Lung (tissue), 12 donors: ENCODE measurements around the gene ATP5PF. TPM values are rescaled to one million over a fixed set of nuclear protein-coding genes. Genes with fewer than 3 reads are reported as not detected.

Source experiments
- ATAC-seq: fragments of 200-7000 bp; cut with Tn5 transposase; one replicate; pipeline ENCODE4 v1.9.1; 2020; ENCODE audit warnings: moderate number of reproducible peaks; ENCODE audit not compliant: insufficient read depth, low FRiP score
- DNase-seq, 3 donors: peaks; one replicate each; pipeline ENCODE4 v3.0.0-alpha.2; 2013 to 2017
- H3K27ac ChIP-seq, 2 donors: one replicate each; pipeline ENCODE4 v1.5.1; 2013; ENCODE audit warnings: mild to moderate bottlenecking in 2 of 2, moderate library complexity in 2 of 2, control low read depth in 1 of 2, inconsistent platforms in 1 of 2, low read depth in 1 of 2, low read length in 1 of 2
- H3K27me3 ChIP-seq, 3 donors: one replicate each; pipeline ENCODE4 v1.5.1; 2013; ENCODE audit warnings: low read length in 2 of 3; ENCODE audit not compliant: control insufficient read depth in 3 of 3, insufficient read depth in 3 of 3
- H3K36me3 ChIP-seq, 4 donors: one replicate each; pipeline ENCODE4 v1.5.1; 2013; ENCODE audit warnings: low read length in 4 of 4, mild to moderate bottlenecking in 1 of 4, moderate library complexity in 1 of 4; ENCODE audit not compliant: control insufficient read depth in 4 of 4, insufficient read depth in 4 of 4
- H3K4me1 ChIP-seq, 5 donors: one replicate each; pipeline ENCODE4 v1.5.1; 2013; ENCODE audit warnings: low read length in 5 of 5, mild to moderate bottlenecking in 2 of 5, moderate library complexity in 1 of 5; ENCODE audit not compliant: control insufficient read depth in 5 of 5, insufficient read depth in 5 of 5
- H3K4me3 ChIP-seq: one replicate; pipeline ENCODE4 v1.5.1; 2013; ENCODE audit warnings: mild to moderate bottlenecking, control low read depth, moderate library complexity
- H3K9ac ChIP-seq, 2 donors: one replicate each; pipeline ENCODE4 v1.5.1; 2013; ENCODE audit warnings: low read length in 2 of 2, control low read depth in 1 of 2; ENCODE audit not compliant: insufficient read depth in 1 of 2
- H3K9me3 ChIP-seq, 4 donors: one replicate each; pipeline ENCODE4 v1.5.1; 2013; ENCODE audit warnings: low read length in 3 of 4, mild to moderate bottlenecking in 1 of 4, moderate library complexity in 1 of 4; ENCODE audit not compliant: control insufficient read depth in 4 of 4, insufficient read depth in 3 of 4
- CTCF ChIP-seq: IDR thresholded peaks from 2 replicates; pipeline ENCODE4 v1.5.1; 2012; ENCODE audit warnings: mild to moderate bottlenecking; ENCODE audit errors: control extremely low read depth, extremely low read depth
- WGBS, 2 donors: extraction: QIAGEN DNeasy Blood & Tissue Kit; methylation state at CpG; one replicate each; pipeline ENCODE4 v1.1.7; 2013; 5-methylcytosine and 5-hydroxymethylcytosine counted together
- polyA plus RNA-seq, 2 donors: library from polyadenylated mRNA; stranded (reverse); fragments of 200-250 nt; gene quantifications; one replicate each; pipeline ENCODE4 v1.2.1, GENCODE V29; 2013
- total RNA-seq, 2 donors: library from RNA; depleted of rRNA in 1 of 2; stranded (reverse); fragments of >200 nt in 1 of 2; gene quantifications; one replicate each; pipeline ENCODE4 v1.2.1, GENCODE V29; 2014 to 2021
- donor health status: control.
- donor health status: control.
- donor health status: Bipolar disorder and iron deficiency.
- donor health status: healthy.
- donor health status: DM: yes; HTN: yes; CAD: no.

The ATP5PF gene
- total and polyA plus RNA-seq, 4 donors = 72.8 to 289 (median 133) TPM

DNA sequence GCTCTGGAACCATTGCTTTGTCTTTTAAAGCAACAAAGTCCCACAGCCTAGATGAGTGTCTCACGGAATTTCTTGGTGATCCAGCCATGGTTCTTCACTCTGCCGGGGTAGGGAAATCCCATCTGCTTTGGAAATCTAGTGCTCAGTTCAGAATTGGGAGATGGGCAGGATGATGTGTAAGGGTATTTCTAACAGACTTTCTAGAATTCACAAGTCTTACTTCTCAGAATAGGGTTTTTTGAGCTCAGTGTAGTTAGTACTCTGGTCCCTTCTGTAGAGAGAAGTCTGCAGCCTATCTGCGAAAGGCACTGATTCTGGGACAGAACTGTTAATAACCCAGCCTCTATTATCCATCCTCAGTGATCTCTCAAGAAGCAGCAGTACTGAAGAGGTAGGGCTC is 25.4 kb upstream of the ATP5PF start:
- peaks cover 8 to 38% (median 26%) of the 10 kb centered on the region in 4 donors for H3K36me3 ChIP-seq

GRCh38 chr21:25759573-25759972 is 24.9 kb upstream of the ATP5PF start:
- Histone ChIP-seq H3K4me3 (no peak overlapping the region), H3K27ac (no peak overlapping the region), H3K9ac (no peak overlapping the region), H3K36me3 (peaks cover 8 to 37% (median 26%) of the 10 kb centered on the region in 4 donors), H3K4me1 (no peaks in the 10 kb centered on the region), H3K9me3 (no peaks in the 10 kb centered on the region), H3K27me3 (no peaks in the 10 kb centered on the region)
- no peak for TF ChIP-seq CTCF
- no peak for DNase-seq
- 76 to 84% methylated on average over 1 of the region's 1 CpG for WGBS, 2 donors
- ATAC-seq = no peak

More for the DNA sequence above, 25.4 kb upstream of the ATP5PF start:
- WGBS, 2 donors = 95 to 96% methylated on average over 3 of the region's 3 CpGs
- H3K9ac ChIP-seq = no peak overlapping the region
- no peaks in the 10 kb centered on the region for H3K9me3 ChIP-seq
- H3K27ac ChIP-seq = no peak overlapping the region
- H3K27me3 ChIP-seq = no peaks in the 10 kb centered on the region
- no peak for TF ChIP-seq CTCF
- H3K4me1 ChIP-seq = no peaks in the 10 kb centered on the region
- H3K4me3 ChIP-seq = no peak overlapping the region
- ATAC-seq (no peak), DNase-seq (no peak)

GRCh38 chr21:25757531-25757930 is 22.8 kb upstream of the ATP5PF start:
- DNase-seq (peak in 1 of 3 donors; percentile 15), ATAC-seq (no peak)
- Histone ChIP-seq H3K9ac (no peak overlapping the region), H3K9me3 (no peaks in the 10 kb centered on the region), H3K4me1 (no peaks in the 10 kb centered on the region), H3K27me3 (no peaks in the 10 kb centered on the region), H3K4me3 (no peak overlapping the region), H3K27ac (no peak overlapping the region), H3K36me3 (peaks cover 11 to 37% (median 25%) of the 10 kb centered on the region in 4 donors)
- TF ChIP-seq CTCF = no peak

DNA sequence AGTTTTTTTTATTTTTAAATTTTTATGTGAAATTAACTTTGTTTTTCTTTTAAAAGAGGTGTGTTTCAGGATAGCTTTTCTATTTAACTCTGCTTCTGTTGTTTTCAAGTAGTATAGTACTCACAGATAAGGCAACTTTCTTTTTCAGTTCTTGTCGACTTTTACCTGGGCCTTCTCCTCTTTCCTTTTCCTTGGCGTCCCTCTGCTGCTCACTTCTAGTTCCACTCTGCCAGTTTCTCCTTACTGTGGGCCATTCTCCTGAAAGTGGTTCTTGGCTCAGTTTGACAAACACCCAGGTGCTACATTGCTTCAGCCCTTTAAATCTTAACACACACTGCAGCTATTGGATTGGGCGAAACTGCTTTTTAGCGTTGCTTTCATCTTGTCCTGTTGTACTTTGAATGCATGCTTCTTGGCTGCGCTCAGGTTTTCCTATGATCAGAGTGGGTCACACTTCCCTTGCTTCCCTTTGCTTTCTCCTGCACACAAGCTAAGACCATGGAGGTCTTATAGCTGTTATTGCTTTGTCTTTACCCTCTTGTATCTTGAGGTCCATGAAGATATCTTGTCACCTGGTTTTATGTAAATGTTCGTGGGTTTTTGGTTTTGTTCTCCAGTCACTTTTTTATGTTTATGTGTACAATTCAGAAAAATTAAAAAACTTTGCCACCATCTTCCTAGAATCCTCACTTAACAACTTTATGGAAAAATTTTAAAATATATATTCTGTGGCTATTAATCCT is 21.7 kb upstream of the ATP5PF start:
- H3K36me3 ChIP-seq = peaks cover 15 to 43% (median 25%) of the 10 kb centered on the region in 4 donors
- no peak for DNase-seq
- WGBS, 2 donors = 66 to 77% methylated on average over 6 of the region's 6 CpGs

More for the DNA sequence above, 21.7 kb upstream of the ATP5PF start:
- no peaks in the 10 kb centered on the region for H3K27me3 ChIP-seq
- no peak overlapping the region for H3K9ac ChIP-seq
- peak overlapping the region; percentile 35 to 77 for H3K27ac ChIP-seq
- ATAC-seq = no peak
- TF ChIP-seq CTCF = no peak
- no peaks in the 10 kb centered on the region for H3K9me3 ChIP-seq
- H3K4me1 ChIP-seq = no peaks in the 10 kb centered on the region
- H3K4me3 ChIP-seq = no peak overlapping the region
